LNCAP (cell line): Measurements from ENCODE around the gene SEMA5A.

ENCODE experiments used
- CTCF ChIP-seq: fragments of 450-650 bp; IDR thresholded peaks from 2 replicates; pipeline ENCODE4 v1.5.1; 2017; ENCODE audit warnings: mild to moderate bottlenecking

Gene SEMA5A

GRCh38 chr5:9188956-9189355, 356.9 kb downstream of the SEMA5A start:
- no peak for TF ChIP-seq CTCF

GRCh38 chr5:9188131-9188530, 357.7 kb downstream of the SEMA5A start:
- no peak for TF ChIP-seq CTCF

- TF ChIP-seq CTCF, result no peak
These were observed 358.3 kb downstream of the SEMA5A start for GRCh38 chr5:9187614-9188013.

- no peak for TF ChIP-seq CTCF
These were observed 359.8 kb downstream of the SEMA5A start for GRCh38 chr5:9186069-9186468.

GRCh38 chr5:9183992-9184391, 361.9 kb downstream of the SEMA5A start:
- TF ChIP-seq CTCF, result no peak

GRCh38 chr5:9182899-9183695, 362.8 kb downstream of the SEMA5A start:
- TF ChIP-seq CTCF, result no peak

GRCh38 chr5:9176641-9177040, 369.2 kb downstream of the SEMA5A start:
- TF ChIP-seq CTCF, result no peak

- TF ChIP-seq CTCF, result no peak
These were observed 371.4 kb downstream of the SEMA5A start for GRCh38 chr5:9174446-9174845.
